ENCODE measurements around the gene KCNIP1.

DNA sequence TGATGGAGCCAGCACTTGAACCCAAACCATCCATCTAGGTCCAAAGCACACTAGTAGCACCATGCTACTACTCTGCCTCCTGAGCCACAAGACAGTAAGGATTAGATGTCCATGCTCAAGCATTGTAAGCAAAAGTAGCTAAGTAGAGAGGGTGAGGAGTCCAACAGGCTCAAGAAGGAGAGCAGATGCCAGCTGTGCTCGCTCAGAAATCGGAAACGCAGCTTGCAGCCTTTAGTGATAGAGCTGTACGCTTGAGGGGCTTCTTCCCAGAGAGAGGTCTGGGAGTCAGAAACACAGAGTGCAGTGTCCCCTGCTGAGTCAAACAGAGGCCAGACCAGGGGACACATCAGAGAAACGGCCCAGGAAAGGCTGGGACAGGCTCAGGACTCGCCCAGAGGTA, 247.0 kb downstream of the KCNIP1 start:
- TF ChIP-seq EZH2 (IDR thresholded peaks at IDR 0.05) (no peak), POLR2AphosphoS5 (IDR thresholded peaks at IDR 0.05; ENCODE audit: borderline replicate concordance, low read depth, low read length) (no peak), FOXP2 (optimal IDR thresholded peaks at IDR 0.05; ENCODE audit: control extremely low read depth, extremely low read length, insufficient read depth) (no peak)
